ENCODE data around the gene DPEP3. TPM values are rescaled to one million over a fixed set of nuclear protein-coding genes. Genes with fewer than 3 reads are reported as not detected.
A peak's percentile ranks its signal among the peaks of the same experiment; 100 is the strongest.

Gene DPEP3
- total RNA-seq, 1 donor from 2014 or later: not detected

DNA sequence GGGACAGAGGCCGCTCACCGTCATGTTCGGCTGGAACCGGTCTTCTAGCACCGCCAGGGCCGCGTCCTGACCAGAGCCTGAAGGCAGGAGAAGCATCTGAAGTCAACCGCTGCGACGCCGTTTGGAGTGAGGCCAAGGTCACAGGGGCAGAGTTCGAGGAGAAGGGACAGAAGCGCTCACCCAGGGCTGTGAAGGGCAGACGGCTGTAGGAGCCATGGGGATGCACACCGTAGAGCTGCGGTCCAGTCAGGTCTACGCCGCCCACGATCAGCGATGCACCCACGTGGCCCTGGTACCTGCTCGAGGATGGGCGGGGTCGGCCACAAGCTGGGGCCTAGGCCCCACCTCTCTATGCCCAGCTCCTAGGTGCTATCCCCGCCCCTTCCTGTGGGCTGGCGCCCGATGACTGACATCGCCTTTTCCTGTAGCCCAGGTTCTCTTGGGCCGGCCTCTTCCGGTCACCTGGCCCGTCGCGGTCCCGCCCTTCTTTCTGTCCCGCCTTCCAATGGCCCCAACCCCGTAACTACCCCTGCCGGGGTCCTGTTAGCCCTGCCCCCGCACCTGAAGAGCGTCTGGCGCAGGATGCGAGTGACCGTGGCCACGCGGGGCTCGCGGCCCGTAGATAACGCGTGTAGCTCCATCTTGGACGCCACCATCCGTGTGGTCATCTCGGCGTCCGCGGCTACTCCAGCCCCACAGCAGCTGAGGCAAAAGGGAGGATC lies 44.7 kb downstream of the DPEP3 start:
- TF ChIP-seq CTCF (IDR thresholded peaks at IDR 0.05): peak in 1 of 3 experiments; percentile 14
- peak overlapping the region; percentile 65 to 85 for H3K4me3 ChIP-seq
- no peaks in the 10 kb centered on the region for H3K27me3 ChIP-seq
- H3K4me1 ChIP-seq: peaks cover 7 to 16% of the 10 kb centered on the region in 2 donors
- no peaks in the 10 kb centered on the region for H3K9me3 ChIP-seq
- peak; percentile 88 to 96 for DNase-seq (ENCODE audit: low spot score in 2 of 2)
- intact Hi-C loops (cut with DNase I): loop anchor here (1.0 to 10.0 kb wide), 5 partner anchors 33 to 408 kb away; partner anchors contain the start of genes PSKH1, RIPOR1, SLC12A4 and THAP11
- H3K36me3 ChIP-seq: peaks cover 0 to 16% of the 10 kb centered on the region in 2 donors
- peak overlapping the region; percentile 88 to 92 for H3K27ac ChIP-seq

GRCh38 chr16:67935101-67935401 lies 45.2 kb downstream of the DPEP3 start:
- intact Hi-C loops (cut with DNase I): loop anchor here (1.0 to 10.0 kb wide), 4 partner anchors 42 to 408 kb away; partner anchors contain the start of genes PSKH1, RIPOR1 and THAP11
- Histone ChIP-seq H3K4me1 (peaks cover 7 to 16% of the 10 kb centered on the region in 2 donors), H3K4me3 (peak overlapping the region; percentile 65 to 85), H3K27ac (peak overlapping the region; percentile 33 to 88), H3K27me3 (no peaks in the 10 kb centered on the region), H3K36me3 (peaks cover 3 to 17% of the 10 kb centered on the region in 2 donors), H3K9me3 (no peaks in the 10 kb centered on the region)
- no peak for DNase-seq (ENCODE audit: low spot score in 2 of 2)
- no peak for TF ChIP-seq CTCF (IDR thresholded peaks at IDR 0.05)

DNA sequence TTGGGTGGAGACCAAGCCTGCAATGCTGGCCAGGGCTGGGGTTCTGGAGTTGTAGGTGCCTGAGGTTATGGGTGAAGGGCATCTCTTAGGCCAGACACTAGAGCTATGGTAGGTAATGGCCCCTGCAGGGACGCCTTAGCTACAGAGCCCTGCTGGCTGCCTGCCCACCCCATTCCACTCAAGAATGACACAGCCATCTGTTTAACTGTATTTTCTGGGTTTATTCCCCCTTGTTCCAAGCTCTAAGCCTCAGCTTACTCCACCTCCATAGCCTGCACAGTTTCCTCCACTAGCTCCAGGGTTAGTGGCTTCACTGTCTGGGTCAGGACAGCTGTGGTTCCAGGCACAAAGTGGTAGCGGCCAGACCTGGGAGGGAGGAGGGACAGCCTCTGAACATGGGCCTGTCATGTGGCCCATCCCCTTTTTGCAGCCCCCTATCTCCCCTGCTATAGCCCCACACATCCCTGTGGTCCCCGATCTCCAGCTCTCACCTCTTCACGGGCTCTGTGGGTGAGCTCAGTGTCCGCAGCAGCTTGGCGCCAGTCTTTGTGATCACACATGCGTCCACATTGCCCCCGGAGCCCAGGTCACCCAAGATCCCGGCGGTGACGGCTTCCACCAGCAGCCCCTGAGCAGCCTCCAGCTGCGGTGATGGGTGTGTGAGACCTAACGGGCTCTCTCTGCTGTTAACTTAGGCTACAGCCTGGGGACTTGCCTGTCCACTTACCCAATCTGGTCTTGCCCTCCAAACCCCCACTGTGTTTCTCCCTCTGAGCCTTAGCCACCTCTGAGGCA lies 45.8 kb downstream of the DPEP3 start:
- intact Hi-C loops (cut with DNase I): loop anchor here (1.0 to 10.0 kb wide), 4 partner anchors 41 to 407 kb away; partner anchors contain the start of genes PSKH1, RIPOR1 and THAP11
- no peaks in the 10 kb centered on the region for H3K9me3 ChIP-seq
- peaks cover 7 to 16% of the 10 kb centered on the region in 2 donors for H3K4me1 ChIP-seq
- peaks cover 5 to 15% of the 10 kb centered on the region in 2 donors for H3K36me3 ChIP-seq
- H3K27ac ChIP-seq: no peak overlapping the region
- no peak for DNase-seq (ENCODE audit: low spot score in 2 of 2)
- H3K4me3 ChIP-seq: peak overlapping the region; percentile 65 to 85
- TF ChIP-seq CTCF (IDR thresholded peaks at IDR 0.05): no peak
- H3K27me3 ChIP-seq: no peaks in the 10 kb centered on the region

DNA sequence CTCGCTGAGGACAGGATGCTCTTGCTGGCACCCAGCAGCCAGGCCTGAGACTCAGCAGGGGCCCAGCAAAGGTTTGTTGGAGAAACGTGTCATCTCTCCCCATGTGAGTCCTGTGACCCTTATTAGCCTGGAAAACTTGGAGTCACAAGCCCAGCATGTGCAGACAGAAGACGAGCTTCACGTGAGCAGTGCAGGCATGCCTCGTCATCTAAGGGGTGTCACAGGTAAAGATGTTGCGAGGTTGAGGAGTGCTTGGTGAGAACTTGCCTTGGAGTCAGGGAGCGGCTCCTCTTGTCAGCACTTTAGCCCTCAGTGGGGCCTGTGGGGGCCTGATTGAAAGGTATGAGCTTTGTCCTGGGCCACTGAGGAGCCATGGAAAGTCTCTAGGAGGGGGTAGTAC lies 46.5 kb downstream of the DPEP3 start:
- no peak for DNase-seq (ENCODE audit: low spot score in 2 of 2)
- H3K4me3 ChIP-seq: no peak overlapping the region
- no peak for TF ChIP-seq CTCF (IDR thresholded peaks at IDR 0.05)
- no peak overlapping the region for H3K27ac ChIP-seq
- H3K9me3 ChIP-seq: no peaks in the 10 kb centered on the region
- H3K36me3 ChIP-seq: peaks cover 10 to 19% of the 10 kb centered on the region in 2 donors
- peaks cover 7 to 16% of the 10 kb centered on the region in 2 donors for H3K4me1 ChIP-seq
- intact Hi-C loops (cut with DNase I): loop anchor here (2.0 to 10.0 kb wide), 2 partner anchors 91 to 209 kb away; partner anchors contain the start of gene THAP11
- no peaks in the 10 kb centered on the region for H3K27me3 ChIP-seq

DNA sequence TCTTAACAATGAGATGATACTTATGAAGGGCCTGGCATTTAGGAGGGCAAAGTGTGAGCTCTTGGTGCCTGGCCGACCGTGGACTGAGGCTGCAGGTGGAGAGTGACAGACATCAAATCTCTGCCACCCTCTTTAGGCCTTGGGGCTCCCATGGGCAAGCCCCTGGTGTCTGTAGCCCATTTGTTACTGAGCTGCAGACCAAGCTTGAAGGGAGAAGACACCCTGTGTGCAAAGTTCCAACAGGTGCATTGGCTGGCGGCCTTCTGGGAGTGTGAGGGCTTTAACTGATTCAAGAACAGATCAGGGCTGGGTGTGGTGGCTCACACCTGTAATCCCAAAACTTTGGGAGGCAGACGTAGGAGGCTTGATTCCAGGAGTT lies 47.8 kb downstream of the DPEP3 start:
- intact Hi-C loops (cut with DNase I): loop anchor here (10.0 kb wide), 1 partner anchor 208 kb away; no protein-coding TSS in a partner anchor
- Histone ChIP-seq H3K4me3 (no peak overlapping the region), H3K4me1 (peaks cover 7 to 15% of the 10 kb centered on the region in 2 donors), H3K27me3 (no peaks in the 10 kb centered on the region), H3K36me3 (peaks cover 20 to 26% of the 10 kb centered on the region in 2 donors), H3K27ac (no peak overlapping the region), H3K9me3 (no peaks in the 10 kb centered on the region)
- DNase-seq (ENCODE audit: low spot score in 2 of 2): no peak
- TF ChIP-seq CTCF (IDR thresholded peaks at IDR 0.05): no peak
